K562 (cell line): ENCODE results near the gene BFSP1. TPM values are rescaled to one million over a fixed set of nuclear protein-coding genes. Genes with fewer than 3 reads are reported as not detected.

Experiments
- CREB3 ChIP-seq: fragments of 450-650 bp; conservative IDR thresholded peaks from 2 replicates; pipeline ENCODE4 v1.6.1; 2016; ENCODE audit warnings: missing genetic modification characterization, low read depth, mild to moderate bottlenecking, missing compliant biosample characterization, moderate library complexity
- FOSL1 ChIP-seq: fragments of 200-800 bp; sonication (Bioruptor generic); conservative IDR thresholded peaks from 2 replicates; pipeline ENCODE4 v1.6.1; 2016; ENCODE audit warnings: missing genetic modification characterization, missing compliant biosample characterization
- KAT7 ChIP-seq: sonication (generic); formaldehyde crosslinking; IDR thresholded peaks from 2 replicates; pipeline ENCODE4 v1.8.0; 2022; ENCODE audit warnings: missing genetic modification reagents, mild to moderate bottlenecking, borderline replicate concordance
- MAZ ChIP-seq, 2 experiments: fragments of 450-650 bp in 1 of 2; sonication (generic) in 1 of 2; formaldehyde crosslinking; IDR thresholded peaks in 1 of 2; conservative IDR thresholded peaks in 1 of 2; 2 replicates each; pipeline versions ENCODE4 v1.4.0 to v1.5.0; 2020; ENCODE audit warnings: mild to moderate bottlenecking in 1 of 2, missing genetic modification reagents in 1 of 2
- PURB ChIP-seq: sonication (generic); formaldehyde crosslinking; IDR thresholded peaks from 2 replicates; pipeline ENCODE4 v1.9.0; 2021; ENCODE audit warnings: low read depth, mild to moderate bottlenecking, missing genetic modification reagents
- SMARCE1 ChIP-seq: fragments of 450-650 bp; IDR thresholded peaks from 2 replicates; pipeline ENCODE4 v1.7.1; 2016; ENCODE audit warnings: mild to moderate bottlenecking
- SREBF2 ChIP-seq: sonication (generic); formaldehyde crosslinking; IDR thresholded peaks from 2 replicates; pipeline ENCODE4 v1.4.0; 2020; ENCODE audit warnings: mild to moderate bottlenecking, missing genetic modification reagents
- ZBTB17 ChIP-seq: fragments of 450-650 bp; formaldehyde crosslinking; IDR thresholded peaks from 2 replicates; pipeline ENCODE4 v1.4.0; 2020; ENCODE audit warnings: mild to moderate bottlenecking
- ZNF121 ChIP-seq: sonication (generic); formaldehyde crosslinking; conservative IDR thresholded peaks from 2 replicates; pipeline ENCODE4 v1.8.0; 2022; ENCODE audit warnings: missing genetic modification reagents
- ZNF785 ChIP-seq: fragments of 250-450 bp; sonication (Bioruptor Pico); IDR thresholded peaks from 2 replicates; pipeline ENCODE4 v1.4.0; 2020; ENCODE audit warnings: mild to moderate bottlenecking
- polyA plus RNA-seq, 8 experiments: library from polyadenylated mRNA; depleted of rRNA in 4 of 8; stranded (reverse) in 5 of 8; unstranded in 3 of 8; fragments of >200 nt; fragmentation: Nextera tagmentation in 2 of 8; fragmentation: Illumina TruSeq in 1 of 8; extraction: Ambion mirVana in 2 of 8; extraction: Trizol in 1 of 8; gene quantifications; 2 replicates each; pipeline versions ENCODE4 v1.2.1 to v1.2.3, GENCODE V29; 2011 to 2014; ENCODE audit warnings: inconsistent platforms in 1 of 8, missing spikeins in 1 of 8
- total RNA-seq, 7 experiments: library from RNA; depleted of rRNA in 6 of 7; stranded (reverse); fragments of >200 nt in 6 of 7; fragmentation: Illumina TruSeq in 2 of 7; extraction: Trizol in 2 of 7; gene quantifications; 2 replicates each; pipeline versions ENCODE4 v1.2.1 to v1.2.3, GENCODE V29; 2011 to 2021; ENCODE audit warnings: low replicate concordance in 1 of 7
- TF ChIP-seq, protein P1 (sequence below): sonication (generic); formaldehyde crosslinking; IDR thresholded peaks from 2 replicates; pipeline ENCODE4 v1.8.1; 2023; ENCODE audit warnings: mild to moderate bottlenecking, missing genetic modification reagents
- TF ChIP-seq, protein P2 (sequence below): fragments of 250-450 bp; sonication (Bioruptor Pico); IDR thresholded peaks from 2 replicates; pipeline ENCODE4 v1.5.1; 2021; ENCODE audit warnings: mild to moderate bottlenecking
- TF ChIP-seq, protein P3 (sequence below), 3 experiments: fragments of 200-800 bp in 1 of 3; fragments of 250-450 bp in 1 of 3; fragments of 450-650 bp in 1 of 3; sonication (Bioruptor Pico) in 1 of 3; sonication (Bioruptor generic) in 1 of 3; formaldehyde crosslinking in 1 of 3; IDR thresholded peaks; 2 replicates each; pipeline versions ENCODE4 v1.6.1 to v1.8.0; 2016 to 2022; ENCODE audit warnings: mild to moderate bottlenecking in 2 of 3, missing genetic modification characterization in 2 of 3, missing compliant biosample characterization in 1 of 3, moderate library complexity in 1 of 3
- TF ChIP-seq, protein P4 (sequence below): fragments of 450-650 bp; IDR thresholded peaks from 2 replicates; pipeline ENCODE4 v1.6.1; 2014; ENCODE audit warnings: low read depth, mild to moderate bottlenecking, moderate library complexity, borderline replicate concordance

The BFSP1 gene
- total and polyA plus RNA-seq, 9 of the 15 experiments (the other 6 are each of a cell fraction or from before 2014, with no cell fraction given), result 0.09 to 0.86 (median 0.40) TPM

- TF ChIP-seq CREB3 (tag), result no peak
- no peak for TF ChIP-seq SMARCE1
- TF ChIP-seq, protein P1, sequence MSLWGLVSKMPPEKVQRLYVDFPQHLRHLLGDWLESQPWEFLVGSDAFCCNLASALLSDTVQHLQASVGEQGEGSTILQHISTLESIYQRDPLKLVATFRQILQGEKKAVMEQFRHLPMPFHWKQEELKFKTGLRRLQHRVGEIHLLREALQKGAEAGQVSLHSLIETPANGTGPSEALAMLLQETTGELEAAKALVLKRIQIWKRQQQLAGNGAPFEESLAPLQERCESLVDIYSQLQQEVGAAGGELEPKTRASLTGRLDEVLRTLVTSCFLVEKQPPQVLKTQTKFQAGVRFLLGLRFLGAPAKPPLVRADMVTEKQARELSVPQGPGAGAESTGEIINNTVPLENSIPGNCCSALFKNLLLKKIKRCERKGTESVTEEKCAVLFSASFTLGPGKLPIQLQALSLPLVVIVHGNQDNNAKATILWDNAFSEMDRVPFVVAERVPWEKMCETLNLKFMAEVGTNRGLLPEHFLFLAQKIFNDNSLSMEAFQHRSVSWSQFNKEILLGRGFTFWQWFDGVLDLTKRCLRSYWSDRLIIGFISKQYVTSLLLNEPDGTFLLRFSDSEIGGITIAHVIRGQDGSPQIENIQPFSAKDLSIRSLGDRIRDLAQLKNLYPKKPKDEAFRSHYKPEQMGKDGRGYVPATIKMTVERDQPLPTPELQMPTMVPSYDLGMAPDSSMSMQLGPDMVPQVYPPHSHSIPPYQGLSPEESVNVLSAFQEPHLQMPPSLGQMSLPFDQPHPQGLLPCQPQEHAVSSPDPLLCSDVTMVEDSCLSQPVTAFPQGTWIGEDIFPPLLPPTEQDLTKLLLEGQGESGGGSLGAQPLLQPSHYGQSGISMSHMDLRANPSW (CRISPR knock-in tag), result no peak
- TF ChIP-seq FOSL1 (tag), result peak; percentile 47
- no peak for TF ChIP-seq SREBF2 (CRISPR knock-in tag)
- no peak for TF ChIP-seq MAZ (CRISPR knock-in tag; conservative IDR thresholded peaks at IDR 0.05 in 1 of 2, IDR thresholded peaks at IDR 0.05 in 1 of 2)
- no peak for TF ChIP-seq ZNF785
- TF ChIP-seq ZBTB17 (CRISPR knock-in tag), result no peak
- TF ChIP-seq KAT7 (CRISPR knock-in tag), result no peak
- no peak for TF ChIP-seq ZNF121 (CRISPR knock-in tag)
- TF ChIP-seq PURB (CRISPR knock-in tag), result no peak
- TF ChIP-seq, protein P2, sequence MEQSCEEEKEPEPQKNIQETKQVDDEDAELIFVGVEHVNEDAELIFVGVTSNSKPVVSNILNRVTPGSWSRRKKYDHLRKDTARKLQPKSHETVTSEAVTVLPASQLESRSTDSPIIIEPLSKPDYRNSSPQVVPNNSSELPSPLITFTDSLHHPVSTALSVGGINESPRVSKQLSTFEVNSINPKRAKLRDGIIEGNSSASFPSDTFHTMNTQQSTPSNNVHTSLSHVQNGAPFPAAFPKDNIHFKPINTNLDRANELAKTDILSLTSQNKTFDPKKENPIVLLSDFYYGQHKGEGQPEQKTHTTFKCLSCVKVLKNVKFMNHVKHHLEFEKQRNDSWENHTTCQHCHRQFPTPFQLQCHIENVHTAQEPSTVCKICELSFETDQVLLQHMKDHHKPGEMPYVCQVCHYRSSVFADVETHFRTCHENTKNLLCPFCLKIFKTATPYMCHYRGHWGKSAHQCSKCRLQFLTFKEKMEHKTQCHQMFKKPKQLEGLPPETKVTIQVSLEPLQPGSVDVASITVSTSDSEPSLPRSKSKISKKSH (CRISPR knock-in tag), result no peak
- TF ChIP-seq, protein P3, sequence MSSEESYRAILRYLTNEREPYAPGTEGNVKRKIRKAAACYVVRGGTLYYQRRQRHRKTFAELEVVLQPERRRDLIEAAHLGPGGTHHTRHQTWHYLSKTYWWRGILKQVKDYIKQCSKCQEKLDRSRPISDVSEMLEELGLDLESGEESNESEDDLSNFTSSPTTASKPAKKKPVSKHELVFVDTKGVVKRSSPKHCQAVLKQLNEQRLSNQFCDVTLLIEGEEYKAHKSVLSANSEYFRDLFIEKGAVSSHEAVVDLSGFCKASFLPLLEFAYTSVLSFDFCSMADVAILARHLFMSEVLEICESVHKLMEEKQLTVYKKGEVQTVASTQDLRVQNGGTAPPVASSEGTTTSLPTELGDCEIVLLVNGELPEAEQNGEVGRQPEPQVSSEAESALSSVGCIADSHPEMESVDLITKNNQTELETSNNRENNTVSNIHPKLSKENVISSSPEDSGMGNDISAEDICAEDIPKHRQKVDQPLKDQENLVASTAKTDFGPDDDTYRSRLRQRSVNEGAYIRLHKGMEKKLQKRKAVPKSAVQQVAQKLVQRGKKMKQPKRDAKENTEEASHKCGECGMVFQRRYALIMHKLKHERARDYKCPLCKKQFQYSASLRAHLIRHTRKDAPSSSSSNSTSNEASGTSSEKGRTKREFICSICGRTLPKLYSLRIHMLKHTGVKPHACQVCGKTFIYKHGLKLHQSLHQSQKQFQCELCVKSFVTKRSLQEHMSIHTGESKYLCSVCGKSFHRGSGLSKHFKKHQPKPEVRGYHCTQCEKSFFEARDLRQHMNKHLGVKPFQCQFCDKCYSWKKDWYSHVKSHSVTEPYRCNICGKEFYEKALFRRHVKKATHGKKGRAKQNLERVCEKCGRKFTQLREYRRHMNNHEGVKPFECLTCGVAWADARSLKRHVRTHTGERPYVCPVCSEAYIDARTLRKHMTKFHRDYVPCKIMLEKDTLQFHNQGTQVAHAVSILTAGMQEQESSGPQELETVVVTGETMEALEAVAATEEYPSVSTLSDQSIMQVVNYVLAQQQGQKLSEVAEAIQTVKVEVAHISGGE (CRISPR knock-in tag; IDR thresholded peaks at IDR 0.05), result no peak
- TF ChIP-seq, protein P4, sequence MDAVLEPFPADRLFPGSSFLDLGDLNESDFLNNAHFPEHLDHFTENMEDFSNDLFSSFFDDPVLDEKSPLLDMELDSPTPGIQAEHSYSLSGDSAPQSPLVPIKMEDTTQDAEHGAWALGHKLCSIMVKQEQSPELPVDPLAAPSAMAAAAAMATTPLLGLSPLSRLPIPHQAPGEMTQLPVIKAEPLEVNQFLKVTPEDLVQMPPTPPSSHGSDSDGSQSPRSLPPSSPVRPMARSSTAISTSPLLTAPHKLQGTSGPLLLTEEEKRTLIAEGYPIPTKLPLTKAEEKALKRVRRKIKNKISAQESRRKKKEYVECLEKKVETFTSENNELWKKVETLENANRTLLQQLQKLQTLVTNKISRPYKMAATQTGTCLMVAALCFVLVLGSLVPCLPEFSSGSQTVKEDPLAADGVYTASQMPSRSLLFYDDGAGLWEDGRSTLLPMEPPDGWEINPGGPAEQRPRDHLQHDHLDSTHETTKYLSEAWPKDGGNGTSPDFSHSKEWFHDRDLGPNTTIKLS, result no peak
These were observed 7.5 kb upstream of the BFSP1 start (continued) for GRCh38 chr20:17538517-17539170.
